ENCODE measurements around the gene SEMA5A.

GRCh38 chr5:9453480-9454011 is 92.3 kb downstream of the SEMA5A start:
- TF ChIP-seq CTCF (IDR thresholded peaks at IDR 0.05; ENCODE audit: insufficient read depth, low read depth, low read length), result no peak
- no peak for TF ChIP-seq EZH2 (IDR thresholded peaks at IDR 0.05; ENCODE audit: insufficient read depth, low read length)

All from astrocyte (in vitro differentiated cells and primary cell).